Neural cell (in vitro differentiated cells): Measurements from ENCODE around the gene GPR143. TPM values are rescaled to one million over a fixed set of nuclear protein-coding genes. Genes with fewer than 3 reads are reported as not detected.

Experiments
- H2AFZ ChIP-seq: fragments of 200-600, 300-800 bp; sonication (generic), shearing (Covaris generic); 2 replicates; pipeline ENCODE4 v1.6.0; 2014; ENCODE audit warnings: low read depth, mild to moderate bottlenecking, antibody characterized with exemption, low read length, moderate library complexity
- H3F3A ChIP-seq: fragments of 200-600 bp; shearing (Covaris generic); 2 replicates; pipeline ENCODE4 v1.6.1; 2016; ENCODE audit warnings: mild to moderate bottlenecking, moderate library complexity, mixed read lengths, antibody characterized with exemption, low read length; ENCODE audit not compliant: insufficient read depth, poor library complexity, severe bottlenecking
- H3K27ac ChIP-seq: fragments of 200-600, 300-800 bp; sonication (generic), shearing (Covaris generic); 2 replicates; pipeline ENCODE4 v1.5.1; 2014; ENCODE audit warnings: mild to moderate bottlenecking, low read length, moderate library complexity
- H3K27me3 ChIP-seq: fragments of 300-800, 200-600 bp; sonication (generic), shearing (Covaris generic); 2 replicates; pipeline ENCODE4 v1.6.0; 2014; ENCODE audit warnings: mild to moderate bottlenecking, low read depth, low read length, moderate library complexity; ENCODE audit not compliant: insufficient read depth
- H3K36me3 ChIP-seq: fragments of 300-800, 200-600 bp; sonication (generic), shearing (Covaris generic); 2 replicates; pipeline ENCODE4 v1.5.1; 2014; ENCODE audit warnings: mild to moderate bottlenecking, antibody characterized with exemption, low read length, moderate library complexity; ENCODE audit not compliant: insufficient read depth
- H3K4me2 ChIP-seq: fragments of 300-800, 200-600 bp; sonication (generic), shearing (Covaris generic); 2 replicates; pipeline ENCODE4 v1.6.0; 2014; ENCODE audit warnings: mild to moderate bottlenecking, low read length
- H3K4me3 ChIP-seq: fragments of 300-800, 200-600 bp; sonication (generic), shearing (Covaris generic); 2 replicates; pipeline ENCODE4 v1.5.1; 2014; ENCODE audit warnings: mild to moderate bottlenecking, low read length, moderate library complexity
- H3K79me2 ChIP-seq: fragments of 200-600 bp; shearing (Covaris generic); replicated peaks from 2 replicates; pipeline ENCODE4 v1.6.0; 2014; ENCODE audit warnings: mild to moderate bottlenecking, low read length, moderate library complexity; ENCODE audit not compliant: insufficient read depth
- H3K9ac ChIP-seq: fragments of 300-800, 200-600 bp; sonication (generic), shearing (Covaris generic); 2 replicates; pipeline ENCODE4 v1.6.1; 2016; ENCODE audit warnings: mild to moderate bottlenecking, low read length, mixed read lengths
- H3K9me2 ChIP-seq: fragments of 200-600 bp; shearing (Covaris generic); 2 replicates; pipeline ENCODE4 v1.6.1; 2016; ENCODE audit warnings: mild to moderate bottlenecking, low read length, mixed read lengths; ENCODE audit not compliant: insufficient read depth
- H3K9me3 ChIP-seq: fragments of 200-600, 300-800 bp; sonication (generic), shearing (Covaris generic); 2 replicates; pipeline ENCODE4 v1.6.1; 2016; ENCODE audit warnings: mild to moderate bottlenecking, mixed run types, low read length, moderate library complexity, mixed read lengths
- H4K20me1 ChIP-seq: fragments of 200-600 bp; shearing (Covaris generic); 2 replicates; pipeline ENCODE4 v1.6.1; 2016; ENCODE audit warnings: mild to moderate bottlenecking, mixed run types; ENCODE audit not compliant: insufficient read depth
- CTCF ChIP-seq: fragments of 450-650 bp; IDR thresholded peaks from 2 replicates; pipeline ENCODE4 v1.5.1; 2014; ENCODE audit warnings: antibody characterized with exemption, mild to moderate bottlenecking, moderate library complexity; ENCODE audit not compliant: poor library complexity, severe bottlenecking
- EP300 ChIP-seq: fragments of 450-650 bp; conservative IDR thresholded peaks from 2 replicates; pipeline ENCODE4 v1.6.1; 2014; ENCODE audit warnings: antibody characterized with exemption, mild to moderate bottlenecking, moderate library complexity; ENCODE audit not compliant: poor library complexity, severe bottlenecking
- EZH2 ChIP-seq: fragments of 200-600, 300-800 bp; shearing (Covaris generic), sonication (generic); IDR thresholded peaks from 2 replicates; pipeline ENCODE4 v1.6.1; 2014; ENCODE audit warnings: antibody characterized with exemption, low read length, borderline replicate concordance, mild to moderate bottlenecking; ENCODE audit not compliant: insufficient read depth, poor library complexity, severe bottlenecking
- MXI1 ChIP-seq: fragments of 450-650 bp; conservative IDR thresholded peaks from 2 replicates; pipeline ENCODE4 v1.6.1; 2014; ENCODE audit warnings: antibody characterized with exemption, mild to moderate bottlenecking; ENCODE audit not compliant: poor library complexity, severe bottlenecking
- POLR2AphosphoS5 ChIP-seq: IDR thresholded peaks from 2 replicates; pipeline ENCODE4 v1.6.1; 2012
- RAD21 ChIP-seq: fragments of 450-650 bp; conservative IDR thresholded peaks from 2 replicates; pipeline ENCODE4 v1.6.1; 2014; ENCODE audit warnings: antibody characterized with exemption, mild to moderate bottlenecking, moderate library complexity
- REST ChIP-seq: IDR thresholded peaks from 2 replicates; pipeline ENCODE4 v1.6.1; 2012; ENCODE audit warnings: borderline replicate concordance
- SMC3 ChIP-seq: fragments of 450-650 bp; conservative IDR thresholded peaks from 2 replicates; pipeline ENCODE4 v1.6.1; 2014; ENCODE audit warnings: antibody characterized with exemption, mild to moderate bottlenecking, moderate library complexity; ENCODE audit not compliant: poor library complexity
- TAF1 ChIP-seq: IDR thresholded peaks from 2 replicates; pipeline ENCODE4 v1.6.1; 2012; ENCODE audit warnings: low read depth
- polyA plus RNA-seq: library from polyadenylated mRNA; depleted of rRNA; stranded (reverse); fragments of >200 nt; gene quantifications from 2 replicates; pipeline ENCODE4 v1.2.3, GENCODE V29; 2014

GPR143 gene
- polyA plus RNA-seq, 1 donor from 2014 or later = 5.5 TPM

GRCh38 chrX:9710332-9710731, 55.3 kb downstream of the GPR143 start:
- no peak overlapping the region for H3K9ac ChIP-seq

GRCh38 chrX:9708923-9709553, 56.6 kb downstream of the GPR143 start:
- no peak overlapping the region for H3K27ac ChIP-seq
- no peak overlapping the region for H3K9ac ChIP-seq
- no peaks in the 10 kb centered on the region for H3K9me2 ChIP-seq
- no peaks in the 10 kb centered on the region for H3K27me3 ChIP-seq
- H3K4me3 ChIP-seq = no peak overlapping the region
- no peaks in the 10 kb centered on the region for H4K20me1 ChIP-seq
- no peaks in the 10 kb centered on the region for H3K9me3 ChIP-seq
- no peak overlapping the region for H2AFZ ChIP-seq
- H3F3A ChIP-seq = no peaks in the 10 kb centered on the region
- no peak overlapping the region for H3K4me2 ChIP-seq
- no peaks in the 10 kb centered on the region for H3K36me3 ChIP-seq
- TF ChIP-seq REST (no peak), SMC3 (peak; percentile 90), MXI1 (no peak), CTCF (peak; percentile 80), RAD21 (peak; percentile 88)
- H3K79me2 ChIP-seq = no peaks in the 10 kb centered on the region

More at GRCh38 chrX:9710332-9710731, 55.3 kb downstream of the GPR143 start:
- H3K36me3 ChIP-seq = no peaks in the 10 kb centered on the region
- H3K27me3 ChIP-seq = no peaks in the 10 kb centered on the region
- H3K9me2 ChIP-seq = no peaks in the 10 kb centered on the region
- no peak overlapping the region for H2AFZ ChIP-seq
- H4K20me1 ChIP-seq = no peaks in the 10 kb centered on the region
- no peaks in the 10 kb centered on the region for H3K9me3 ChIP-seq
- no peak overlapping the region for H3K4me2 ChIP-seq
- H3K27ac ChIP-seq = no peak overlapping the region
- TF ChIP-seq TAF1 = no peak
- no peak for TF ChIP-seq EZH2
- no peak for TF ChIP-seq MXI1
- no peak for TF ChIP-seq SMC3
- TF ChIP-seq REST = no peak
- no peak for TF ChIP-seq RAD21
- TF ChIP-seq EP300 = no peak
- no peak for TF ChIP-seq CTCF
- no peak for TF ChIP-seq POLR2AphosphoS5
- H3K4me3 ChIP-seq = no peak overlapping the region
- H3K79me2 ChIP-seq = no peaks in the 10 kb centered on the region
- H3F3A ChIP-seq = no peaks in the 10 kb centered on the region
